22Rv1 (cell line): Measurements from ENCODE around the gene VAMP7.

Experiments used
- ZFX ChIP-seq: fragments of 450-650 bp; IDR thresholded peaks from 2 replicates; pipeline ENCODE4 v1.6.1; 2017; ENCODE audit warnings: antibody characterized with exemption, borderline replicate concordance
- TF ChIP-seq, protein P1 (sequence below): fragments of 450-650 bp; IDR thresholded peaks from 2 replicates; pipeline ENCODE4 v1.5.1; 2017; ENCODE audit warnings: mild to moderate bottlenecking

DNA sequence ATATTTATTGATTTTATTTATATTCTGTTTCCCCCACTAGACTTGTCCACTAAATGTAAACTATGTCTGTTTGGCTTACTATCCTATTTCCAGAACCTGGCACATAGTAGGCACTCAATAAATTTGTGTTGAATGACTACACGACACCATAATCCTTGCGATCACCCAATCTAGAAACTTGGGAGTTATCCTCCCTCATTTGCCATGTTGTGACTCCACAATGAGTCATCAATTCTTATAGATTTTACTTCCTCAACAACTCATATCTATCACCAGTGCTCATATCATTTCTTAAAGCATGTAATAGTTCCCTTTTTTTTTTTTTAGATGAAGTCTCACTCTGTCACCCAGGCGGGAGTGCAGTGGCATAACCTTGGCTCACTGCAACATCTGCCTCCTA, 39.9 kb upstream of the VAMP7 start:
- TF ChIP-seq, protein P1, sequence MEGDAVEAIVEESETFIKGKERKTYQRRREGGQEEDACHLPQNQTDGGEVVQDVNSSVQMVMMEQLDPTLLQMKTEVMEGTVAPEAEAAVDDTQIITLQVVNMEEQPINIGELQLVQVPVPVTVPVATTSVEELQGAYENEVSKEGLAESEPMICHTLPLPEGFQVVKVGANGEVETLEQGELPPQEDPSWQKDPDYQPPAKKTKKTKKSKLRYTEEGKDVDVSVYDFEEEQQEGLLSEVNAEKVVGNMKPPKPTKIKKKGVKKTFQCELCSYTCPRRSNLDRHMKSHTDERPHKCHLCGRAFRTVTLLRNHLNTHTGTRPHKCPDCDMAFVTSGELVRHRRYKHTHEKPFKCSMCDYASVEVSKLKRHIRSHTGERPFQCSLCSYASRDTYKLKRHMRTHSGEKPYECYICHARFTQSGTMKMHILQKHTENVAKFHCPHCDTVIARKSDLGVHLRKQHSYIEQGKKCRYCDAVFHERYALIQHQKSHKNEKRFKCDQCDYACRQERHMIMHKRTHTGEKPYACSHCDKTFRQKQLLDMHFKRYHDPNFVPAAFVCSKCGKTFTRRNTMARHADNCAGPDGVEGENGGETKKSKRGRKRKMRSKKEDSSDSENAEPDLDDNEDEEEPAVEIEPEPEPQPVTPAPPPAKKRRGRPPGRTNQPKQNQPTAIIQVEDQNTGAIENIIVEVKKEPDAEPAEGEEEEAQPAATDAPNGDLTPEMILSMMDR = no peak
- no peak for TF ChIP-seq ZFX
